T-cell (primary cell): ENCODE measurements around the gene HNRNPA1. TPM values are rescaled to one million over a fixed set of nuclear protein-coding genes. Genes with fewer than 3 reads are reported as not detected.
"Not testable (repeated sequence)": the region's sequence is repeated elsewhere in the genome, so short reads cannot be mapped to it uniquely, and the experiment has no call there.

Experiments
- ATAC-seq, 4 experiments: fragments of 200-7000 bp in 3 of 4; fragments of 150-1000 bp in 1 of 4; cut with Tn5 transposase; replicated peaks in 1 of 4; 1 replicate in 3 of 4; 2 replicates in 1 of 4; pipeline ENCODE4 v1.10.0; 2021; ENCODE audit warnings: moderate library complexity in 3 of 4, mild to moderate bottlenecking in 2 of 4, moderate number of reproducible peaks in 1 of 4
- CTCF ChIA-PET, 2 donors: fragments of 300-600 bp; sonication (Branson Sonifier 250); formaldehyde crosslinking; loops; one replicate each; lab custom pipeline; 2022; ENCODE audit warnings: antibody characterized with exemption in 2 of 2; lab: Charles Lee
- POLR2A ChIA-PET, 2 donors: fragments of 300-600 bp; sonication (Branson Sonifier 250); formaldehyde crosslinking; loops; one replicate each; lab custom pipeline; 2022; ENCODE audit warnings: antibody characterized with exemption in 2 of 2; lab: Charles Lee
- DNase-seq, 35 experiments: peaks; one replicate each; pipeline versions ENCODE4 v3.0.0 to v3.0.0-alpha.2; 2013 to 2023
- H3K27ac ChIP-seq: one replicate; pipeline ENCODE4 v1.5.1; 2013; ENCODE audit warnings: low read length
- H3K27me3 ChIP-seq, 2 experiments: replicated peaks in 1 of 2; 1 replicate in 1 of 2; 2 replicates in 1 of 2; pipeline versions ENCODE4 v1.6.1 to v1.7.0; 2013; ENCODE audit warnings: low read length in 1 of 2, mixed read lengths in 1 of 2; ENCODE audit not compliant: control insufficient read depth in 2 of 2, insufficient read depth in 2 of 2; ENCODE audit errors: extremely low read depth in 1 of 2
- H3K36me3 ChIP-seq, 2 donors: 1 replicate in 1 of 2; 2 replicates in 1 of 2; pipeline versions ENCODE4 v1.6.1 to v1.7.0; 2013; ENCODE audit warnings: low read length in 1 of 2; ENCODE audit not compliant: control insufficient read depth in 2 of 2, insufficient read depth in 1 of 2; ENCODE audit errors: extremely low read depth in 1 of 2
- H3K4me1 ChIP-seq, 2 experiments: 1 replicate in 1 of 2; 2 replicates in 1 of 2; pipeline versions ENCODE4 v1.6.1 to v1.7.0; 2013; ENCODE audit warnings: low read length in 2 of 2, mixed read lengths in 1 of 2; ENCODE audit not compliant: insufficient read depth in 2 of 2, control insufficient read depth in 1 of 2; ENCODE audit errors: extremely low read depth in 1 of 2
- H3K4me3 ChIP-seq, 2 donors: 1 replicate in 1 of 2; 2 replicates in 1 of 2; pipeline versions ENCODE4 v1.5.1 to v1.7.0; 2013; ENCODE audit warnings: mild to moderate bottlenecking in 2 of 2, low read length in 1 of 2, moderate library complexity in 1 of 2; ENCODE audit not compliant: control insufficient read depth in 1 of 2; ENCODE audit errors: extremely low read depth in 1 of 2
- H3K9me3 ChIP-seq: 2 replicates; pipeline ENCODE4 v1.7.0; 2013
- H3K27ac Mint-ChIP-seq, 2 donors: one replicate each; pipeline ENCODE4 v1.8.0; 2020 to 2021; ENCODE audit warnings: mild to moderate bottlenecking in 2 of 2, mixed read lengths in 2 of 2
- H3K27me3 Mint-ChIP-seq, 2 donors: one replicate each; pipeline ENCODE4 v1.8.0; 2021 to 2022; ENCODE audit warnings: mixed read lengths in 2 of 2
- H3K36me3 Mint-ChIP-seq: one replicate; pipeline ENCODE4 v1.8.0; 2021; ENCODE audit warnings: mixed read lengths
- H3K4me1 Mint-ChIP-seq, 3 donors: one replicate each; pipeline ENCODE4 v1.8.0; 2020 to 2022; ENCODE audit warnings: mixed read lengths in 3 of 3, mild to moderate bottlenecking in 1 of 3
- H3K4me3 Mint-ChIP-seq, 3 donors: one replicate each; pipeline ENCODE4 v1.8.0; 2020 to 2022; ENCODE audit warnings: mild to moderate bottlenecking in 3 of 3, mixed read lengths in 3 of 3, moderate library complexity in 3 of 3
- H3K9me3 Mint-ChIP-seq, 3 donors: one replicate each; pipeline ENCODE4 v1.8.0; 2020 to 2022; ENCODE audit warnings: mixed read lengths in 3 of 3
- WGBS: methylation state at CpG from one replicate; pipeline ENCODE4 v1.1.5; 2013; ENCODE audit warnings: missing lambda C conversion rate; ENCODE audit not compliant: insufficient coverage; 5-methylcytosine and 5-hydroxymethylcytosine counted together
- total RNA-seq, 35 experiments: library from RNA in 6 of 35; stranded (reverse) in 6 of 35; fragments of 120-200 nt in 1 of 35; gene quantifications; one replicate each; pipeline versions ENCODE4 v1.2.1 to v1.2.4 and lab custom pipeline; 2013 to 2026

The HNRNPA1 gene
- total RNA-seq (1,000 to 10,000 TPM; 1,133 to 1,642 (median 1,239) TPM), total RNA-seq (lab: John Stamatoyannopoulos, UW) (430 to 1,424 (median 714) reads per million in 29 experiments)
- 859 TPM for total RNA-seq (2013)

GRCh38 chr12:54280468-54281260, at the start of gene HNRNPA1:
TSS of gene HNRNPA1 (plus strand) at chr12:54280726. CDS start at chr12:54280808, 82 bp downstream.
- peaks cover 12 to 55% (median 18%) of the 10 kb centered on the region in 3 donors for H3K4me1 Mint-ChIP-seq
- CTCF ChIA-PET = interaction anchor here (0.6 to 3.2 kb wide), 11 partner anchors 11 to 133 kb away, joined by 3 to 68 read pairs (median 4); partner anchors contain the start of gene COPZ1 (in 1 of the 2)
- no peaks in the 10 kb centered on the region for H3K9me3 Mint-ChIP-seq
- POLR2A ChIA-PET = interaction anchor here (0.6 to 2.9 kb wide), 12 partner anchors 8 to 780 kb away, joined by 3 to 39 read pairs (median 3); partner anchors contain the start of genes COPZ1 (in 2 of the 2) and TARBP2 (in 1 of the 2)
- peak within 1 kb of the TSS; percentile 78 to 87 for H3K4me3 ChIP-seq
- H3K27ac Mint-ChIP-seq = no peak within 1 kb of the TSS
- H3K27me3 Mint-ChIP-seq = no peaks in the 10 kb centered on the region
- no peaks in the 10 kb centered on the region for H3K9me3 ChIP-seq
- no peaks in the 10 kb centered on the region for H3K27me3 ChIP-seq
- peak within 1 kb of the TSS; percentile 98 for H3K27ac ChIP-seq
- DNase-seq (peak; percentile 79 to 99 (median 95)), ATAC-seq (peak; percentile 84 to 88 (median 86))
- H3K36me3 Mint-ChIP-seq = peaks cover 7% of the 10 kb centered on the region
- H3K36me3 ChIP-seq = peaks cover 0 to 40% of the 10 kb centered on the region in 2 donors
- under 1% methylated on average over 40 of the region's 48 CpGs for WGBS
- no peak within 1 kb of the TSS for H3K4me3 Mint-ChIP-seq
- peaks cover 35 to 51% of the 10 kb centered on the region in 2 experiments for H3K4me1 ChIP-seq

GRCh38 chr12:54231269-54231668, 49.3 kb upstream of the HNRNPA1 start:
- H3K4me3 ChIP-seq, H3K27ac Mint-ChIP-seq, H3K36me3 Mint-ChIP-seq, H3K4me1 Mint-ChIP-seq, H3K36me3 ChIP-seq, H3K27me3 Mint-ChIP-seq, H3K9me3 Mint-ChIP-seq, H3K27ac ChIP-seq, CTCF ChIA-PET, ATAC-seq, DNase-seq, H3K27me3 ChIP-seq, H3K9me3 ChIP-seq, H3K4me1 ChIP-seq, H3K4me3 Mint-ChIP-seq: not testable (repeated sequence)
- POLR2A ChIA-PET = interaction anchor here in 1 of 2 donors (0.5 kb wide), 1 partner anchor 244 kb away, joined by 3 read pairs; no protein-coding TSS in a partner anchor
- WGBS = no CpG with 5 or more reads among the region's 3 CpGs

GRCh38 chr12:54232790-54233189, 47.7 kb upstream of the HNRNPA1 start:
- Histone ChIP-seq H3K27me3 (no peaks in the 10 kb centered on the region), H3K9me3 (no peaks in the 10 kb centered on the region), H3K27ac (no peak overlapping the region), H3K4me1 (no peaks in the 10 kb centered on the region), H3K4me3 (no peak overlapping the region), H3K36me3 (peaks cover 0 to 4% of the 10 kb centered on the region in 2 donors)
- no peaks in the 10 kb centered on the region for H3K27me3 Mint-ChIP-seq
- H3K4me3 Mint-ChIP-seq = no peak overlapping the region
- DNase-seq (no peak), ATAC-seq (no peak)
- ChIA-PET CTCF (no interaction called here), POLR2A (no interaction called here)
- peaks cover 17% of the 10 kb centered on the region for H3K36me3 Mint-ChIP-seq
- 92% methylated on average over 2 of the region's 2 CpGs for WGBS
- H3K27ac Mint-ChIP-seq = no peak overlapping the region
- peaks cover 0 to 7% (median 0%) of the 10 kb centered on the region in 3 donors for H3K4me1 Mint-ChIP-seq
- H3K9me3 Mint-ChIP-seq = no peaks in the 10 kb centered on the region

GRCh38 chr12:54238531-54238930, 42.0 kb upstream of the HNRNPA1 start:
- no peak overlapping the region for H3K27ac ChIP-seq
- Mint-ChIP-seq H3K4me1 (no peaks in the 10 kb centered on the region), H3K36me3 (peaks cover 27% of the 10 kb centered on the region), H3K4me3 (no peak overlapping the region), H3K9me3 (no peaks in the 10 kb centered on the region), H3K27ac (no peak overlapping the region), H3K27me3 (no peaks in the 10 kb centered on the region)
- no peak for ATAC-seq
- H3K9me3 ChIP-seq = no peaks in the 10 kb centered on the region
- H3K36me3 ChIP-seq = peaks cover 6 to 37% of the 10 kb centered on the region in 2 donors
- WGBS = no CpG with 5 or more reads among the region's 1 CpG
- no peaks in the 10 kb centered on the region for H3K4me1 ChIP-seq
- H3K27me3 ChIP-seq = no peaks in the 10 kb centered on the region
- DNase-seq = no peak
- no peak overlapping the region for H3K4me3 ChIP-seq
- CTCF ChIA-PET = no interaction called here
- POLR2A ChIA-PET = no interaction called here

GRCh38 chr12:54239620-54240019, 40.9 kb upstream of the HNRNPA1 start:
- no peaks in the 10 kb centered on the region for H3K9me3 Mint-ChIP-seq
- DNase-seq = no peak
- ChIA-PET POLR2A (no interaction called here), CTCF (no interaction called here)
- no peak for ATAC-seq
- Histone ChIP-seq H3K9me3 (no peaks in the 10 kb centered on the region), H3K4me3 (no peak overlapping the region), H3K27ac (no peak overlapping the region), H3K27me3 (no peaks in the 10 kb centered on the region), H3K4me1 (no peaks in the 10 kb centered on the region), H3K36me3 (peaks cover 6 to 37% of the 10 kb centered on the region in 2 donors)
- H3K27ac Mint-ChIP-seq = peak overlapping the region in 1 of 2 donors; percentile 4
- peaks cover 28% of the 10 kb centered on the region for H3K36me3 Mint-ChIP-seq
- H3K27me3 Mint-ChIP-seq = no peaks in the 10 kb centered on the region
- H3K4me1 Mint-ChIP-seq = no peaks in the 10 kb centered on the region
- H3K4me3 Mint-ChIP-seq = no peak overlapping the region

- no peaks in the 10 kb centered on the region for H3K27me3 ChIP-seq
- Mint-ChIP-seq H3K27me3 (no peaks in the 10 kb centered on the region), H3K36me3 (peaks cover 30% of the 10 kb centered on the region), H3K27ac (no peak overlapping the region), H3K9me3 (no peaks in the 10 kb centered on the region), H3K4me1 (no peaks in the 10 kb centered on the region), H3K4me3 (no peak overlapping the region)
- POLR2A ChIA-PET = no interaction called here
- CTCF ChIA-PET = no interaction called here
- H3K4me3 ChIP-seq = no peak overlapping the region
- no peak for ATAC-seq
- H3K36me3 ChIP-seq = peaks cover 6 to 37% of the 10 kb centered on the region in 2 donors
- no peaks in the 10 kb centered on the region for H3K9me3 ChIP-seq
- no CpG with 5 or more reads among the region's 2 CpGs for WGBS
- no peaks in the 10 kb centered on the region for H3K4me1 ChIP-seq
- H3K27ac ChIP-seq = no peak overlapping the region
- DNase-seq = no peak
Measured at GRCh38 chr12:54240129-54240528, 40.4 kb upstream of the HNRNPA1 start.
